8988T (cell line): Measurements from ENCODE around the gene MAGEB4.
"Not testable (repeated sequence)": the region's sequence is repeated elsewhere in the genome, so short reads cannot be mapped to it uniquely, and the experiment has no call there.

Experiments used
- DNase-seq: peaks from one replicate; pipeline ENCODE4 v3.0.0; 2011

Gene MAGEB4

GRCh38 chrX:30241724-30242415 lies at the start of gene MAGEB4:
TSS of gene MAGEB4 (plus strand) at chrX:30242000. CDS start at chrX:30242136, 136 bp downstream.
- no peak for DNase-seq

GRCh38 chrX:30193910-30194309 lies 47.9 kb upstream of the MAGEB4 start:
- DNase-seq, result not testable (repeated sequence)

GRCh38 chrX:30196322-30196721 lies 45.5 kb upstream of the MAGEB4 start:
- DNase-seq, result no peak

- DNase-seq, result no peak
Observed at GRCh38 chrX:30212172-30212571, 29.6 kb upstream of the MAGEB4 start.

GRCh38 chrX:30215357-30215843 lies 26.4 kb upstream of the MAGEB4 start, which contains the start of gene MAGEB2:
TSS of gene MAGEB2 (plus strand) at chrX:30215563. CDS start at chrX:30218581, 3,018 bp downstream.
- no peak for DNase-seq

- no peak for DNase-seq
Observed at GRCh38 chrX:30217465-30217864, 24.3 kb upstream of the MAGEB4 start.

- DNase-seq, result no peak
Observed at GRCh38 chrX:30219372-30219771, 22.4 kb upstream of the MAGEB4 start.

GRCh38 chrX:30220661-30221060 lies 21.1 kb upstream of the MAGEB4 start:
- DNase-seq, result no peak

- DNase-seq, result no peak
Observed at GRCh38 chrX:30224536-30224935, 17.3 kb upstream of the MAGEB4 start.

- no peak for DNase-seq
Observed at GRCh38 chrX:30228526-30228925, 13.3 kb upstream of the MAGEB4 start.

- no peak for DNase-seq
Observed at GRCh38 chrX:30230395-30230794, 11.4 kb upstream of the MAGEB4 start, which contains the start of gene MAGEB3. TSS of gene MAGEB3 (plus strand) at chrX:30230657. CDS start at chrX:30235925, 5,268 bp downstream.

- DNase-seq, result no peak
Observed at GRCh38 chrX:30246769-30247489, 5.1 kb downstream of the MAGEB4 start, which contains the start of gene MAGEB1. TSS of gene MAGEB1 (plus strand) at chrX:30247146. CDS start at chrX:30250494, 3,348 bp downstream.

GRCh38 chrX:30248854-30249253 lies 7.1 kb downstream of the MAGEB4 start:
- DNase-seq, result no peak

GRCh38 chrX:30253257-30253656 lies 11.5 kb downstream of the MAGEB4 start:
- DNase-seq, result no peak

GRCh38 chrX:30259927-30260326 lies 18.1 kb downstream of the MAGEB4 start:
- DNase-seq, result no peak

GRCh38 chrX:30261012-30261411 lies 19.2 kb downstream of the MAGEB4 start:
- DNase-seq, result no peak

- DNase-seq, result no peak
Observed at GRCh38 chrX:30262763-30263162, 21.0 kb downstream of the MAGEB4 start.

- no peak for DNase-seq
Observed at GRCh38 chrX:30270639-30271038, 28.8 kb downstream of the MAGEB4 start.

- no peak for DNase-seq
Observed at GRCh38 chrX:30275498-30275897, 33.7 kb downstream of the MAGEB4 start.

- no peak for DNase-seq
Observed at GRCh38 chrX:30278365-30278764, 36.6 kb downstream of the MAGEB4 start.

GRCh38 chrX:30280428-30280827 lies 38.6 kb downstream of the MAGEB4 start:
- DNase-seq, result no peak

- DNase-seq, result no peak
Observed at GRCh38 chrX:30282527-30282926, 40.7 kb downstream of the MAGEB4 start.

GRCh38 chrX:30283456-30284200 lies 41.8 kb downstream of the MAGEB4 start:
- no peak for DNase-seq
